ENCODE results near the gene RGMA.
"Not testable (repeated sequence)": the region's sequence is repeated elsewhere in the genome, so short reads cannot be mapped to it uniquely, and the experiment has no call there.

RGMA gene

DNA sequence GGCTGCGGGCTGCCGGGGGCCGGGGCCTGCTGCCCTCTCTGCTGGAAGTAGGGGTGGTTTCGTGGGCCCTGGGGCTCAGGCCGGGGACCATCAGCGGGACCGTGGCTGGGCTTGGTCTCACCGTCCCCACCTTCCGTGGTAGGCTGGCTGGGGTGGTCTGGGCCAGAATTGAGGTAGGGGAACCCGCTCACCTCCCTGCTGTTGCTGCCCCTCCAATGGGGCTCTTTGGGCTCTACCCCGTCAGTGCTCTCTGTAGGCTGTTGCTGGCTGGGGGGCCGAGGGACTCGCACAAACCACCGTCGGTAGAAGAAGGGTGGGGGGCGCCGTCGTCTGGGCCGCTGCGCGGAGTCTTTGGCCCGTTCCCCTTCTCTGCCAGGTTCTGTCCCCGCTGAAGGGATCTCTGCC lies 23.4 kb downstream of the RGMA start:
- H3K4me1 Mint-ChIP-seq = no peaks in the 10 kb centered on the region
- no peak overlapping the region for H3K27ac Mint-ChIP-seq
- peaks cover 46% of the 10 kb centered on the region for H3K27me3 Mint-ChIP-seq

DNA sequence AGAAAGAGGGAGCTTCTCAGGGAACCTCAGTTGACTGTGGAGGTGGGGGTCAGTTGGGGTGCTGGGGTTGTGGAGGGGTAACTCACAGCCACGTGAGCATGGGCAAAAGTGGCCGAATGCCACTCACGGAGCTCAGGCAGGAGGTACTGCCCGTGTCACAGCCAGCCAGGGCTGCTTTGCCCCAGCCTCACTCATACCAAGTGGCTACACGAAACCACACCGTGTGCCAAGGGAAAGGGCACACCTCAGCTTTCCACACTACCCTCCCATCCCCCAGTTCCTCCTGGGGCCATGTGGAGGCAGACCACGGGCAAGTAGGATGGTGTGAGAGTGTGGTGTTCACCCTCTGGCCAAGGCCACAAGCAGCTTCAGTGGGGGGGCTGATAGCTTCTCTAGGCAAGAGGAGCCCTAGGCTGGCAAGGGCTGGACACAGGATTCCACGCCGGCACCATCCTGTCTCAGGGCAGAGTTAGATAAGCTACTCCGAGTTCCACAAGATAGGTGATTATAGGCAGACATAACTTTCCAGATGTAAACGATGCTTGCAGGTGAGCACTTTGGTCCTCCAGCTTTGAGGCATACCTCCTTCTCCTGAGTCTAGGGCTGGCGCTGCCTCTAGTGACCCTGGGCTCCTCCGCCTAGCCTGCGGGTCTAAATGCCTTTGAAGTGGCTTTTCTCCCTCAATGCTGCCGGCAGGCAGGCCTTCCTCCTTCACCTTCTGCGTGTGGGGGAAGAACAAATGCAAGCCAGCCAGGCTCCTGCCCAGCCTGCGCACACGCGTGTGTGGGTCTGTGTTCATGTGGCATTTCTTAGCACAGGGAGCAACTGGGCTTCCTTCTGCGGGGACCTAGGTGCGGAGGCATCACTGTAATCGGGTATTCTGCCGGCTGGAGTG lies 25.0 kb downstream of the RGMA start:
- no peaks in the 10 kb centered on the region for H3K4me1 Mint-ChIP-seq

More for the DNA sequence above, 23.4 kb downstream of the RGMA start:
- ATAC-seq = no peak
- no peaks in the 10 kb centered on the region for H3K36me3 Mint-ChIP-seq
- no peaks in the 10 kb centered on the region for H3K9me3 Mint-ChIP-seq
- H3K4me3 Mint-ChIP-seq = no peak overlapping the region

DNA sequence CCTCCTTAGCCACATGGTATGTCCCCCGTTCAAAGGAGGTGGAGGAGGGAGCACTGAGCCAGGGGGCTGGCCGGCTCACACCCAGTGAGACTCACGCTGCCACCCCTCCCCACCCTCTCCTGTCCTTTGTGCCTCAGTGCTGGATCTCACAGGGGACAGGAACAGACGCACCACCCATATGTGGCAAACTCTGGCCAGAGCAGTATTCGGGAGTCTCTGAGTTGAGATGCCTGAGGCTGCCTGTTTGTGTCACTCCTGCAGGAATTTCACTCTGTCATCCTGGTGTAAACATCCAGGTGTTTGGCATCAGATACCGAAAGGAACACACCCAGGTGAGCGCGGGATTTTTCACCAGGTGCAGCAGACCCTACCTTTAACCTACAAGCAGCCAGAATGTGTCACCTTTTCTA lies 25.7 kb downstream of the RGMA start:
- Mint-ChIP-seq H3K9me3 (no peaks in the 10 kb centered on the region), H3K27me3 (peaks cover 47% of the 10 kb centered on the region), H3K27ac (no peak overlapping the region), H3K4me1 (no peaks in the 10 kb centered on the region), H3K36me3 (no peaks in the 10 kb centered on the region), H3K4me3 (no peak overlapping the region)
- ATAC-seq = no peak

More for the DNA sequence above, 25.0 kb downstream of the RGMA start:
- no peaks in the 10 kb centered on the region for H3K9me3 Mint-ChIP-seq
- H3K27ac Mint-ChIP-seq = no peak overlapping the region
- peaks cover 45% of the 10 kb centered on the region for H3K27me3 Mint-ChIP-seq
- H3K4me3 Mint-ChIP-seq = no peak overlapping the region
- H3K36me3 Mint-ChIP-seq = no peaks in the 10 kb centered on the region
- ATAC-seq = no peak

DNA sequence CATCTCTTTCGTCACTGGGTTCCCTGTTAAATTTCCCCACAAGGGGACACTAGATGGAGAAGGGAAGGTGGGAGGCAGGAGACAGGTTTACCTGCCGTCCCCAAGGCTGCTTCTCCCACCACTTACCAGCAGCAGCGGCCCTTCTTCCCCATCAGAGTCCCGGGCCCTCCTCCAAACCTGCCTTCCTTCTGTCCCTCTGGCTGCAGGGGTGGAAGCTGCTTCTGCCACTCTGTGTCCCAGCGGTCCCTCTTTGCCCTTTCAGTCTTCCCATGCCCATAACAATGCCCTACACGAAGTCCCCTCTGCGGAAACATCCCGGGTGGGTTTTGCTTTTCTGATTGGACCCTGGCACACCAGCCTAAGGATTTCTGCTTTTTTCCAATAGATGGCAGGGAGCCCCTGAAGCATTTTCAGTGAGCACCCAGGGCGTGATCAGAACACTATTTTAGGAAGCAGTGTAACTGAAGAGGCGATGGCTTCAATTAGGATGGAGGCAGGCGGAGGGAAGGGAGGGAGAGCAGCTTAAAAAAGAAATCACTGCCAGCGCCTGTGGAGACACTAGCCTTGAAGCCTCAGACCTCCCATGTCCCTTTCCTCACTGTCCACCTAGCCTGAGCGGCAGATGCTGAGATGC lies 26.3 kb downstream of the RGMA start:
- H3K4me1 Mint-ChIP-seq, H3K27ac Mint-ChIP-seq, H3K9me3 Mint-ChIP-seq, ATAC-seq, H3K4me3 Mint-ChIP-seq, H3K36me3 Mint-ChIP-seq: not testable (repeated sequence)
- peaks cover 53% of the 10 kb centered on the region for H3K27me3 Mint-ChIP-seq

DNA sequence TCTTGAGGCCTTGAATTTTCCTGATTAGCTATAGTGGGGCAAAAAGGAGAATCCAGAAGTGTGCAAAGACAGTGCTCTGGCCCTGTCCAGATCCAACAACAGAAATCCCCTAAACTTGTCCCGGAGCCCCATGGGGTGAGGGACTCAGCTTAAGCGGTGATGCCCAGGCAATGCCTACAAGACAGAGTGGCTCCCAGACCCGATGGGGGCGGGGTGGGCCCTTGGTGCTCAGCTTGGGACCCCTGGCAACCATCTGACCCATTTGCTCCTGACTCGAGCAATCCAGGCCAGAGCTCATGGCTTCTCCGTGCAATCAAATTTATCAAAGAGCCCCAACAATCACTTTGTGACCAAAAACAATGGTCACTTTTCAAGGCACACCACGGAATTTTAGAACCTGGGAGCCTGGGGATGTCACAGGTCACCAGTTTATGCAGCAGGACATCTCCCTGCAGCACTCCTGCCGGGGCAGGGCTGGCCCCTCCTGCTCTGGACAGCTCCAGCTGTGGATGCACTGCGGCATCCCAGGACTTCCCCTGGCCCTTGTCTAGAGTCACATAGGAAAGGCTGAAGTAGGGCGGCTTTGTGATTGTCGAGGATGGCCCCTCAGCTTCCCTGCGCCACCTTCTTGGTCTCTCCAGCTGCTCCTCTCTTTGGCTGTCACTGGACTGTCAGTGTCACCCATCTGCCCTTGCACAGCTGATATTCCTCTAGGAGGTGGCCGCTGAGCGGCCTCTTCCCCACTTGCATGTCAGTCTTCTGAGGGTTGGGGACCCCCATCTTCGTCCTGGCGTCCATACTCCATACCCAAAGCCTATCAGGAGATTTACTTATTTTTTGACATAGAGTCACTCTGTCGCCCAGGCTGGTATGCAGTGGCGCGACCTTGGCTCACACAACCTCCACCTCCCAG lies 28.4 kb downstream of the RGMA start:
- Mint-ChIP-seq H3K36me3 (no peaks in the 10 kb centered on the region), H3K27me3 (peaks cover 73% of the 10 kb centered on the region), H3K9me3 (no peaks in the 10 kb centered on the region), H3K27ac (no peak overlapping the region), H3K4me3 (no peak overlapping the region), H3K4me1 (no peaks in the 10 kb centered on the region)
- no peak for ATAC-seq

DNA sequence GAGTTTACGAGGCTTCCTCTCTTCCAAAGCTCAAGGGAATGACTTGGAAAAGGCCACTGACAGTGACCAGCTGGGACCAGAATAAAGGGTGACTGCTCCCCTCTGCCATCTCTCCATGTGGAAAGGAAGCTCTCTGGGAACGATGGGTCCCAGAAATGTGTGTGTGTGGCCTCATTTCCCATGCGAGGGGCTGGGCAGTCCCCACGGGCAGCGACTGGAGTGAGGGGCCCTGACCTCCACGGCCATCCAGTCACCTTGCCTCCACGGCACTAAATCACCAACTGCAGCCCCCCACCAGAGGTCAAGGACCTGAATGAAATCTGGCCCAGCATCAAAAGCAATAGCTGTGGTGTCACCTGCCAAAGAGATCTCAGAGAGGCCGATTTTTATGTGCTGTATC lies 29.6 kb downstream of the RGMA start:
- H3K4me1 Mint-ChIP-seq = no peaks in the 10 kb centered on the region
- no peak overlapping the region for H3K27ac Mint-ChIP-seq
- H3K9me3 Mint-ChIP-seq = no peaks in the 10 kb centered on the region
- peaks cover 69% of the 10 kb centered on the region for H3K27me3 Mint-ChIP-seq
- H3K36me3 Mint-ChIP-seq = no peaks in the 10 kb centered on the region
- no peak for ATAC-seq
- no peak overlapping the region for H3K4me3 Mint-ChIP-seq

DNA sequence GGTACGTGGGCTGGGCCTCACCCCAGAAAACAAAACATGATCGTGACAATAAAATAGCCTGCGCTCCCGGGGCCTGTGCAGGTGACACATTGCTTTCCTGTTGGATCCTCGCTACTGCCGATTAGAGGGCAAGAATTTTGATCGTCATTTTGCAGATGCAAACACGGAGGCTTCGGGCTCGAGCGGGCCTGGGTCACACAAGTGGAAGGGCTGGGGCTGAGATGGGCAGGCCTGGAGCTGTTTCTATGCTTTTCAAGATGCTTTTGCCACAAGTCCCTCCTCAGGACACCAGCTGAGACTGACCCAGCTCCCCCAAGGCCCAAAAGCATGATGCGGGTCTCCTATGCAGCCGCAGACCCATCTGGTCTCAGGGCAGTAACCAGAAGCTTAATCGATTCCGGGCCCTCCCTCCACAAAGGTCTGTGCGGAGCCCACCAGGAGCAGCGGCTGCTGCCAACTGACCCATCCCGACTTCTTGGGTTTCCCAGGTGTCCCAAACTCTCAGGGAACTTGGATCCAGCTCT lies 30.0 kb downstream of the RGMA start:
- ATAC-seq = no peak
- no peak overlapping the region for H3K27ac Mint-ChIP-seq

DNA sequence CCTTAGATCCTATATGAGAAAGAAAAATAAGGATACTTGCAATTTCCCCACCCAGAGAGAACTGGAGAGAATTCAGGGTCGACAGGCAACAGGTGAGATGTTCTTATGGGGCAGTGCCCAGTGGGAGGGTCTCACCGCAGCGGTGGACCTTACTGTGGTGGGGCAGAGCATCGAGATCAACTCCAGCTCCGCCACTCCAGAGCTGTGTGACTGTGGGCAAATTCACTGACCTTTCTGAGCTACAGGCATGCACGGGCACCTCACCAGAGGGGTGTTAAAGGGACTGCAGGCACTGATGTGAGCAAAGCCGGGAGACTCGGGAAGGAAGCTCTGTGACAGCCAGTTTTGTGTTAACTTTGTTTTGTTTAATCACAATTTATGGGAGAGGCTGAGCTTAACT lies 30.9 kb downstream of the RGMA start:
- Mint-ChIP-seq H3K27me3 (peaks cover 56% of the 10 kb centered on the region), H3K4me1 (no peaks in the 10 kb centered on the region), H3K36me3 (no peaks in the 10 kb centered on the region), H3K4me3 (no peak overlapping the region), H3K9me3 (no peaks in the 10 kb centered on the region), H3K27ac (no peak overlapping the region)
- no peak for ATAC-seq

More for the DNA sequence above, 30.0 kb downstream of the RGMA start:
- peaks cover 64% of the 10 kb centered on the region for H3K27me3 Mint-ChIP-seq
- no peak overlapping the region for H3K4me3 Mint-ChIP-seq
- H3K36me3 Mint-ChIP-seq = no peaks in the 10 kb centered on the region
- H3K4me1 Mint-ChIP-seq = no peaks in the 10 kb centered on the region
- no peaks in the 10 kb centered on the region for H3K9me3 Mint-ChIP-seq

DNA sequence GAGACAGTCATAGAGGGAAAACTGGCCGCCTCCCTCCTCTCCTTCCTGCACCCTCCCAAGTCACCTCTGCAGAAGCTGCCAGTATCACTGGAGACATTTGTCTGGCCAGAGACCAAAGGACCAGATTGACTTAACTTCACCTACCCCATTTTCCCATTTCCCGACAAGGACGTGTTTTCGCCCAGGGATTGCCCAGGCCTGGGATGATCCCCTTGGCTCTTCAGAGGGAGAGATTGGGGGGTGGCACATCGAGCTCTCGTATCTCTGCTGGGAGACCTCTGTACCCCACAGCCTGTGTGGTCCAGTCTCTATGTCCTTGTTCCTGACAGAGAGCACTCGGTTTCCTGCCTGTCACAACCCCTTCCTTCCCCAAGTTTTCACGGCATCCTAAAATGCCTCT lies 31.4 kb downstream of the RGMA start:
- no peak overlapping the region for H3K4me3 Mint-ChIP-seq
- no peaks in the 10 kb centered on the region for H3K36me3 Mint-ChIP-seq
- H3K4me1 Mint-ChIP-seq = no peaks in the 10 kb centered on the region
- ATAC-seq = no peak
- no peak overlapping the region for H3K27ac Mint-ChIP-seq
- H3K9me3 Mint-ChIP-seq = no peaks in the 10 kb centered on the region
- peaks cover 50% of the 10 kb centered on the region for H3K27me3 Mint-ChIP-seq

DNA sequence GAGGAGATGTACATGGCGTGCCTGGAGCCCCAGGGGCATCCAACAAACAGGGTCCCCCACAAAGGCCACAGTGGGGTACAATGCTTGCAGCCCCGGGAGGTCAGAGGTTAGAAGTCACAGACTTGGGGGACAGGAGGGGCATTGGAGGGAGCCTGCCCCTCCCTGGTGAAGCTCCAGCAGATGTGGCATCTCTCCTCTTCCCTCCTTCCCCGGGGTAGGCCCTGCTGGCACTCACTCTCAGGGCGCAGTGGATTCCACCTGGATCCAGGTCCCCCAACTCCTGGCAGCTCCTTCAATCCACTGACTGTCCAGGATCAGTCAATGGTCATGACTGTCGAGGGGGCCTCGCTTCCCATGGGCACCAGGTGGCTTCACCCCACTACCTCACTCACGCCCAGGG lies 32.2 kb downstream of the RGMA start:
- Mint-ChIP-seq H3K4me1 (no peaks in the 10 kb centered on the region), H3K36me3 (no peaks in the 10 kb centered on the region), H3K27me3 (peaks cover 43% of the 10 kb centered on the region), H3K4me3 (no peak overlapping the region), H3K9me3 (no peaks in the 10 kb centered on the region), H3K27ac (no peak overlapping the region)
- no peak for ATAC-seq

DNA sequence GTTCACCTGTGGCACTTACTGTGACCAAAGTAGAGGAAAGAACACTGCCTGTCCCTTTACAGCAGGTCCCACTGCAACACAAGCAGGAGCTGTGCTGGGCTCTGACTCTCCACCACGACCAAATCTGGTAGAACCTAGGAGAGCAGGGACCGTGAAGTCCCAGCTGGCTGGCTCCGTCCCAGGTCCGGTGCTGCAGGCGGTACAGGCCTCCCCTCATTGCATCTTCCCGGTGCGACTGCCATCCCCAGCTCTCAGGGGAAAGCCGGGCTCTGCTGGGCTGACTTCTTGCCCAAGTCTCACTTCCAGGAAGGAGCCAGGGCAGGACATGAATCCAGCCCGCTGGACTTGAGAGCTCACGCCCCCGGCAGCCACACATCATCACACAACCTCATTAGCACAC lies 33.8 kb downstream of the RGMA start:
- H3K4me3 Mint-ChIP-seq = no peak overlapping the region
- H3K4me1 Mint-ChIP-seq = no peaks in the 10 kb centered on the region
- H3K27me3 Mint-ChIP-seq = peaks cover 37% of the 10 kb centered on the region
- H3K27ac Mint-ChIP-seq = no peak overlapping the region
- ATAC-seq = no peak
- no peaks in the 10 kb centered on the region for H3K9me3 Mint-ChIP-seq
- H3K36me3 Mint-ChIP-seq = no peaks in the 10 kb centered on the region

DNA sequence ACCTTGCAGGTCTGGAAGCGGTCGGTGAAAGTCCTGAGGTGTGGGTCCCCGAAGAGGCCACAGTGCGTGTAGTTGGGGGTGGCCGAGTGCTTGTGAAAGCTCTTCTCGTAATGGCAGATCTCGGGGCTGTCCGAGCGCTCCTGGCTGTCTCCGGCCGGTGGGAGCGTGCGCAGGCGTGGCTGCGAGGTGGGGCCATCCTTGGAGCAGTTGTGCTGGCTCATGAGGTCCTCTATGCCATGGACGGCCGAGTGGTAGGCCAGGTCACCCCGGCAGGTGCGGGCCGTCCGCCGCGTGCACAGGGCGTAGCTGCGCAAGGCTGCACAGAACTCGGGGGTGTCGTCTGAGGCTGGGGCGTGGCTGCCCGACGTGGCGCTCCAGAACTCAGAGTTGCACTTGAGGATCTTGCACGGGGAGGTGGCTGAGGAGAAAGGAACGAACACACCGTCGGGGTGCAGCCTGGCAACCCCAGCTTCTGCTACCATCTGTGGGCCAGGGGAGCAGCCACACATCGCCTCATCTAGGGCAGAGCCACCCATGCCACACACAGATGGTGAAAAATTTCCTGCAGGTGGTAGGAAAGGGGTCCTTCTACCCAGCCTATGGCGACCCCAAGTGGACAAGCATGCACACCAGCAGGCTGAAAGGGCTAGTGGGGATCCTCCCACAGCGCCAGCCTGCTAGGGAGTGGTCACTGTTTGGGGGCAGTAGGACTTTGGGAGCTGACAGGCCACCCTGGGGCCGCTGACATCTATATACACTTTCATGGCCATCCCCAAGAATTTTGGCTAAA lies 36.7 kb downstream of the RGMA start:
- Mint-ChIP-seq H3K27ac (no peak overlapping the region), H3K27me3 (peaks cover 53% of the 10 kb centered on the region), H3K9me3 (no peaks in the 10 kb centered on the region), H3K4me1 (peaks cover 10% of the 10 kb centered on the region), H3K36me3 (no peaks in the 10 kb centered on the region), H3K4me3 (no peak overlapping the region)
- no peak for ATAC-seq

DNA sequence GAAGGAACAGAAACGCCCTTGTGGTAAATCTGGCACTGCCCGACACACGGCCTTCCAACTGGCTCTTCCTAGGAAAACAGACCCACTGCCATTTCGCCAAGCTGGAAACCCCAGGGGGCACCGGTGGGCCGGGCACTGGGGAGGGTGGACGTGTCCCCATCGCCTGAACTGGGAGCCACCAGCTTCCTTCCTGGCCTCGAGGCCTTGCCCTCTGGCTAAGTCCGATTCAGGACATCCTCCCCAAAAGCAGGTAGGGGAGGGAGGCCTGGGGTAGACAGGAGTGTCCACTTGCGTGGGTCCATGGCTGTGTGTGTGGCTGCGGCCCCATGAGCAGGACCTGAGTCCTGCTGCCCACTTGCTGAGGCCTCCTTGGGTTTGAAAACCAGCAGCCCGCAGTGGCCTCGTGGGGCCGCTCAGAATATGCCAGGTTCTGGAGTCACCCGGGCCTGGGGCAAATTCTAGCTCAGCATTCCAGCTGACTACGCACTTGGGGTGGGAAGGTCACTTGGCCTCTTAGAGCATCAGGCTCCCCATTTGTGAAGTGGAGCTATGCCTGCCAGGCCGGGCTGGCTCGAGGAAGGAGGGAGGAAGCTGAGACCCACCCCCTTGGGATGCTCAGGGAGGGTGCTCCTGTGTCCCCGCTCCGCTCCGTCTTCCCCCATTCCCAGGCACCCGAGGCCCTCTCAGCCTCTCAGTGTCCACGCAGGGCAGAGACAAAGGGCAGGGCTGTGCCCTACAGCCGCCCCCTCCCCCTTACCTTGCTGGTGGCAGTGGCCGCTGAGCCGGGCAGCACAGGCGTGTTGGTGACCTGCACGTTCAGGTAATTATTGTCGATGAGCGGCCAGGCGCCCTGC lies 37.5 kb downstream of the RGMA start:
- no peak for ATAC-seq
- no peaks in the 10 kb centered on the region for H3K36me3 Mint-ChIP-seq

DNA sequence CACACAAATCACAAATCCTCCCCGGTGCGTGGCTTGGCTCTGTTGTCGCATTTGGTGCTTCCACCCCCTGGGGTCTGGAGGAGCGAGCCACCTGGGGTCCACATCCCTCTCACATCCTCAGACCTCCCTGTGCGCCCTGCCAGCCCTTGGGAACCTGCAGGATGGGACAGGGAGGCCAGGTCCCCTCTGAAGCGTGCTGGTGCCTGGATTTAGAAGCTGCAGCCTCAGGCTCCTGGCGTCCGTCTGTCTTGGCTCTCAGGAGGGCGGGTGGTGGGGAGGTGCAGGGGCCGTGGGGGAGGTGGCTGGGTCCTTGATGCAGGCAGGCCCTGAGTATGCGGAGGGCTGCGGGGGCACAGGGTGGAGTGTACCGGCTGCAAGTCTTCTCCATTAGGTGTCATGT lies 38.4 kb downstream of the RGMA start:
- Mint-ChIP-seq H3K4me3 (no peak overlapping the region), H3K9me3 (peaks cover 6% of the 10 kb centered on the region), H3K27me3 (peaks cover 52% of the 10 kb centered on the region), H3K4me1 (peaks cover 10% of the 10 kb centered on the region), H3K27ac (no peak overlapping the region), H3K36me3 (no peaks in the 10 kb centered on the region)
- no peak for ATAC-seq

More for the DNA sequence above, 37.5 kb downstream of the RGMA start:
- Mint-ChIP-seq H3K9me3 (peaks cover 1% of the 10 kb centered on the region), H3K4me1 (peaks cover 10% of the 10 kb centered on the region), H3K27me3 (peaks cover 52% of the 10 kb centered on the region), H3K27ac (no peak overlapping the region), H3K4me3 (no peak overlapping the region)
